ENCODE measurements around the gene CBFA2T3.

Gene CBFA2T3

DNA sequence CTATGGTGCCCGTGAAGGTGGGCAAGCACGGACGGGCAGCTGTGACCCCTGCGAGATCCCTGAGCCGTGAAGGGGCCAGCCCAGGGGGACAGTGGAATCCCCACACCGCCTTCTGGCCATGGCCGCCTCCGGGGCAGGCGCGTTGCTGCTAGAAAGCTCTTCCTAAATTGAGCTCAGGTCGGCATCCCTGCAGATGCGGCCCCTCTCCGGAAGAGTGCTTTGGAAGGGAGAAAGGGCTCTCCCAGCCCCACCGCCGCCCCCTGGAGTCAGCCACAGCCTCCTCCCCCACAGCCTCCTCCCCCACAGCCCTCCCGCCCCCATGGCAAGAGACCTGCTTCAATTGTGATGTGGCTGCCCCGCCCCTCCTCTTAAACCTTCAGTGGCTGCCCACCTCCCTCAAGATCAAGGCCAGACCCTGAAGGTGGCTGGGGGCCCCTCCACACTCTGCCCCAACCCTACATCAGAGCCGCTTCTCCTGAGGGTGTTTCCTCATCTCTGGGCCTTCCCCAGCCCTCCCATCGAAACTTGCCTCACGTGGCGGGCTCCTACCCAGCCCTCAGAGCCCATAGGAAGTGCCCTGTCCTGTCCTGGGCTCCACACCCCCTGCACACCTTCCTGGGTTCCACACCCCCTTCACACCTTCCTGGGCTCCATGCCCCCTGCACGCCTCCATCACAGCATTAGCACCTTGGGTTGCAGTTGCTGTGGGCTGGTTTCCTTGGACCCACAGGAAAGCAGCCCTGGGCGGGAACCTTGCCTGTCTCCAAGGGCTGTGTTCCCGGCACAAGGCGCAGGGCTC is 5.5 kb upstream of the CBFA2T3 start:
- Mint-ChIP-seq H3K4me3 (no peak overlapping the region), H3K36me3 (ENCODE audit: low read depth) (no peaks in the 10 kb centered on the region), H3K4me1 (no peaks in the 10 kb centered on the region), H3K27me3 (ENCODE audit: low read depth) (peaks cover 19% of the 10 kb centered on the region), H3K27ac (no peak overlapping the region), H3K9me3 (no peaks in the 10 kb centered on the region)
- no peak for TF ChIP-seq CTCF (IDR thresholded peaks at IDR 0.05; ENCODE audit: unreplicated experiment in 3 of 3)

GRCh38 chr16:88979353-88980015 is 2.5 kb upstream of the CBFA2T3 start:
- no peaks in the 10 kb centered on the region for H3K36me3 Mint-ChIP-seq (ENCODE audit: low read depth)
- H3K27me3 Mint-ChIP-seq (ENCODE audit: low read depth) = peaks cover 10% of the 10 kb centered on the region
- no peak overlapping the region for H3K4me3 Mint-ChIP-seq
- no peak for TF ChIP-seq CTCF (IDR thresholded peaks at IDR 0.05; ENCODE audit: unreplicated experiment in 3 of 3)
- H3K27ac Mint-ChIP-seq = no peak overlapping the region
- H3K9me3 Mint-ChIP-seq = no peaks in the 10 kb centered on the region
- peaks cover 4% of the 10 kb centered on the region for H3K4me1 Mint-ChIP-seq

DNA sequence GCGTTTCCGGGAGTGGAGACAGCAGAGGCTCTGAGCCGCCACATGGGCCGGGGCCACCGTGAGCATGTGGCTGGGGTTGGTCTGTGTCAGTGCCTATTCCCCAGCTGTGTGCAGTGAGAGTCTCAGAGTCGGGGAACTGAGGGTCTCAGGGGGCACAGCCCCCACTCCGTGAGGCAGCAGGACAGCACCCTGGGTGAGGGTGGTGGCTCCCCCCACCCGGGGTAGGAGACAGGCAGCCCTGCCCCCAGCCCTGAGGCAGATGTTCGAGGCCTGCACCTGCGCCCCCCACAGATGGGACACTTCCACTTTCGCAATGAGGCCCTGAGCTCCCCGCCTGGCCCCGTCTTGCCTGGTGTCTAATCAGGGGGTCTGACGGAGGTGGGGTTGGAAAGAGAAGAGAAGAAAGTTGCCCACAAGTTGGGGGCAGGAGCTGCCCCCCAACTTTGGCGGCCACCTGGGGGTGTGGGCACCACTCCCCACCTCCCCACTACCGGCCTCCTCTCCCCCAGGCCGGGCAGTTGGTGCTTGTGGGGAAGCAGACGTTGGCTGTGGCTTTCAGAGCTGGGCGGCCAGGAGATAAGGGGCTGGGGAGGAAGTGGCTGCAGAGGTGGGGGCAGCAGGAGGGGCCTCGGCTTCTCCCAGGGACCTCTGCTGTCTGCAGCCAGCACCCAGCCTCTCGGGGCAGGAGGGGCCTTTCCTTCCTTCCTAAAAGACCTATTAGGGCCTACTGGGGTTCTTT is 1.8 kb upstream of the CBFA2T3 start:
- Mint-ChIP-seq H3K9me3 (no peaks in the 10 kb centered on the region), H3K27me3 (ENCODE audit: low read depth) (peaks cover 13% of the 10 kb centered on the region), H3K4me1 (peaks cover 4% of the 10 kb centered on the region), H3K36me3 (ENCODE audit: low read depth) (no peaks in the 10 kb centered on the region), H3K4me3 (no peak overlapping the region), H3K27ac (no peak overlapping the region)
- TF ChIP-seq CTCF (IDR thresholded peaks at IDR 0.05; ENCODE audit: unreplicated experiment in 3 of 3) = no peak

- Mint-ChIP-seq H3K9me3 (no peaks in the 10 kb centered on the region), H3K36me3 (ENCODE audit: low read depth) (no peaks in the 10 kb centered on the region), H3K27me3 (ENCODE audit: low read depth) (peaks cover 13% of the 10 kb centered on the region), H3K27ac (no peak overlapping the region), H3K4me1 (peaks cover 8% of the 10 kb centered on the region), H3K4me3 (no peak overlapping the region)
- TF ChIP-seq CTCF (IDR thresholded peaks at IDR 0.05; ENCODE audit: unreplicated experiment in 3 of 3) = no peak
Measured at GRCh38 chr16:88977812-88978607, 1.0 kb upstream of the CBFA2T3 start.

DNA sequence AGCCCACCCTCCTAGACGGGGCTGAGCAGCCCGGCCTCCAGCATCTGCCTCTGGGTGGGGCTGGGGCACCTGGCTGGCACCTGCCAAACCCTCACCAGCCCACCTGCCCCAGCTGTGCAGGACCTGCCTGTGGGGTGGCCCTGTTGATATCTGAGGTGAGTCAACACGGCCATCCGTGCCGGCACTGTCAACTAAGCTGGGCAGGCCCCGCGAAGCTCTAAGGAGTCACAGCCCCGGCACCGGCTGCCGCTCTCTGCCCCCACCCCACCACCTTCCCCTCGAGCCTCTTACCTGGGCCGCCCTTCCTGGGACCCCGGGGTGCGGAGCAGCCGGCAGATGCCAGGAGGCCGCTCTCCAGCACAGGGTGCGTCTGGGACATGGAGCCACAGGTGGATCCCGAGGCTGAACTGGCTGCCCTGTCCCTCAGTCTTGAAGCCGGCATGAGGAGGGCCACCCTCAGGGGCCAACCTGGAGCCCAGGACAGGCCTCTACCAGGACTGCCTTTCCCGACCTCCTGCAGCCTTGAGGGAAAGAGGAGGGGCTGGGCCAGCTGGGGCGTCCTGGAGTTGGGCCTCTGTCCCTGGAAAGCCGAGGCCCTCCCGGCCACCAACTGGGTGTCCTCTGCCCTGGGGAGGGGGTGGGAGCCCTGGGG is 515 bp downstream of the CBFA2T3 start:
- H3K27me3 Mint-ChIP-seq (ENCODE audit: low read depth) = peaks cover 17% of the 10 kb centered on the region
- TF ChIP-seq CTCF (IDR thresholded peaks at IDR 0.05; ENCODE audit: unreplicated experiment in 3 of 3) = no peak
- no peak overlapping the region for H3K4me3 Mint-ChIP-seq
- H3K4me1 Mint-ChIP-seq = peaks cover 16% of the 10 kb centered on the region
- no peaks in the 10 kb centered on the region for H3K9me3 Mint-ChIP-seq
- H3K27ac Mint-ChIP-seq = no peak overlapping the region
- no peaks in the 10 kb centered on the region for H3K36me3 Mint-ChIP-seq (ENCODE audit: low read depth)

Data from nephron (organoid).